ENCODE data around the gene POU2AF1.

DNA sequence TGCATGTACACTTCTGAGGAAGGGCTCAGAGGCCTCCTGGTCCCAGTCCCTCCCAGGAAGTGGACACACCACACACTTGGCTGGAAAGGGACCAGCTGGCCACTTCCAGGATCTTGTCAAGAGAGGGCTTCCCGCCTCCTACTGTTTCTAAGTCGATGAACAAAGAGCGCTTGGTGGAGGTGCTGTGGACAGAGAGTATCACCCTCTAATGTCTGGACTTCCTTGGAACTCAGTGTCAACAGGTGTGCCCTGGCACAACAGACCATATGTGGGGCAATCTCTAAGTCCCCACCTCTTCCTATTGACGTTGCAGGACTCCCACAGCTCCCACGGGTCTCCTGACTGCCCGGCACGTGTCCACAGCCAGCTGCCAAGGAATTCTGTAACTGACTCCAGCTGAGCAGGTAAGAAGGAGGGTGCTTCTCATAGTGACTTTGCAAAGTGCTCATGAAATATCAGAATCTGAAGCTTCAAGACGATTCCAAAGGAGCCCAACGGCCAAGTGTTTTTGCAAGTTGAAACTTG is 16.1 kb downstream of the POU2AF1 start:
- TF ChIP-seq TCF12 (IDR thresholded peaks at IDR 0.05; ENCODE audit: low read depth) (no peak), EGR1 (IDR thresholded peaks at IDR 0.05) (no peak), RAD21 (IDR thresholded peaks at IDR 0.05; ENCODE audit: low read depth) (no peak), FOXM1 (IDR thresholded peaks at IDR 0.05; ENCODE audit: borderline replicate concordance, low read depth) (no peak)
- TF ChIP-seq, protein P1, sequence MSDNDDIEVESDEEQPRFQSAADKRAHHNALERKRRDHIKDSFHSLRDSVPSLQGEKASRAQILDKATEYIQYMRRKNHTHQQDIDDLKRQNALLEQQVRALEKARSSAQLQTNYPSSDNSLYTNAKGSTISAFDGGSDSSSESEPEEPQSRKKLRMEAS (IDR thresholded peaks at IDR 0.05), result peak; percentile 70
- TF ChIP-seq, protein P2, sequence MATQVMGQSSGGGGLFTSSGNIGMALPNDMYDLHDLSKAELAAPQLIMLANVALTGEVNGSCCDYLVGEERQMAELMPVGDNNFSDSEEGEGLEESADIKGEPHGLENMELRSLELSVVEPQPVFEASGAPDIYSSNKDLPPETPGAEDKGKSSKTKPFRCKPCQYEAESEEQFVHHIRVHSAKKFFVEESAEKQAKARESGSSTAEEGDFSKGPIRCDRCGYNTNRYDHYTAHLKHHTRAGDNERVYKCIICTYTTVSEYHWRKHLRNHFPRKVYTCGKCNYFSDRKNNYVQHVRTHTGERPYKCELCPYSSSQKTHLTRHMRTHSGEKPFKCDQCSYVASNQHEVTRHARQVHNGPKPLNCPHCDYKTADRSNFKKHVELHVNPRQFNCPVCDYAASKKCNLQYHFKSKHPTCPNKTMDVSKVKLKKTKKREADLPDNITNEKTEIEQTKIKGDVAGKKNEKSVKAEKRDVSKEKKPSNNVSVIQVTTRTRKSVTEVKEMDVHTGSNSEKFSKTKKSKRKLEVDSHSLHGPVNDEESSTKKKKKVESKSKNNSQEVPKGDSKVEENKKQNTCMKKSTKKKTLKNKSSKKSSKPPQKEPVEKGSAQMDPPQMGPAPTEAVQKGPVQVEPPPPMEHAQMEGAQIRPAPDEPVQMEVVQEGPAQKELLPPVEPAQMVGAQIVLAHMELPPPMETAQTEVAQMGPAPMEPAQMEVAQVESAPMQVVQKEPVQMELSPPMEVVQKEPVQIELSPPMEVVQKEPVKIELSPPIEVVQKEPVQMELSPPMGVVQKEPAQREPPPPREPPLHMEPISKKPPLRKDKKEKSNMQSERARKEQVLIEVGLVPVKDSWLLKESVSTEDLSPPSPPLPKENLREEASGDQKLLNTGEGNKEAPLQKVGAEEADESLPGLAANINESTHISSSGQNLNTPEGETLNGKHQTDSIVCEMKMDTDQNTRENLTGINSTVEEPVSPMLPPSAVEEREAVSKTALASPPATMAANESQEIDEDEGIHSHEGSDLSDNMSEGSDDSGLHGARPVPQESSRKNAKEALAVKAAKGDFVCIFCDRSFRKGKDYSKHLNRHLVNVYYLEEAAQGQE (IDR thresholded peaks at IDR 0.05; ENCODE audit: low read depth), result no peak
